Posterior vena cava (tissue), 2 donors: ENCODE measurements around the gene NGFR. TPM values are rescaled to one million over a fixed set of nuclear protein-coding genes. Genes with fewer than 3 reads are reported as not detected.

Experiments used
- DNase-seq: peaks from one replicate; pipeline ENCODE4 v3.0.0-alpha.2; 2020; ENCODE audit warnings: low spot score
- intact Hi-C, 2 donors: fragments of 100-400 bp; cut with DNase I; formaldehyde crosslinking; loops; one replicate each; pipeline versions ENCODE4 v1.14.1 to v1.14.2; 2022 to 2023
- total RNA-seq, 2 donors: library from RNA; stranded (reverse); fragmentation: NEBNext Ultra II Directional; extraction: Animal tissue kit (Norgen Biotek cat#: 25700); gene quantifications; one replicate each; pipeline ENCODE4 v1.2.1, GENCODE V29; 2021
- donor health status: DM: yes; HTN: yes; CAD: no.
- donor health status: DM: yes; HTN: yes; CAD: no.

NGFR gene
- total RNA-seq, 2 donors from 2014 or later, result 35.7 to 69.9 TPM

DNA sequence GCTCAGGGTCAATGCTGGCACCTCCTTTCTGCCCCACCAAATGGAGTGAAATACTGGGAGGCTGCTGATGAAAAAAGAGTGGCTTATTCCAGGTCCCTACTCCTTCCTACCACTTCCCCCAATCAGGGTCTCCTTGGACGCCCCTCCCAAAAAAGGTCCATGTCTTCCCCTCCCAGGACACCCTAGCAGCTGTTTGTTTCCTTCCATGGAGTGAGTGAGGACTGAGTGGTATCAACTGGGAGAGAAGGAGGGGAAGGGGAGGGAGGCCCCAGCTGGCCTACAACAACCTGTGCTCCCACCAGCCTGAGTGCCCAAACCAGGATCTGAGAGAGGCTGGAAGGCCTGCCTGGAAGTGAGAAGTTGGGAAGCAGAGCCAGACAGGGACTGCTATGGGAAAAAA lies 28.7 kb upstream of the NGFR start:
- DNase-seq, result no peak
- intact Hi-C loops, result no loop called here

DNA sequence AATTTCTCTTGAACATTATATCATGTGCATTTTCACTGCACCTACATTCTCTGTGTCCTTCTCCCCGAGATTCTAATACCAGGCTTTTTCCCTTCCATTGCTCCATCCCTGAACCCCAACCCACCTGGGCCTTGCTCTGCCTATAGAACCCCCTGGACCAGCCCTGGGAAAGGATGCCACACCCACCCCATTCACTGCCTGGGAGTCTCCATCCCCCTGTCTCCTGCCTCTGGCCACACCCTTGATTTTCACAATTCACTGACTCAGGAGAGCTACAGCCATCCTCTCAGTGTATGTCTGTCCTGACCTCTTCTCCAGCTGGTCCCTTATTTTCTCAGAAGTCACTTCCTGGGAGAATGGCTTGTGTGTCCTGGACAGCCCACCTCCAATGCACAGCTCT lies 27.9 kb upstream of the NGFR start:
- intact Hi-C loops, result no loop called here
- DNase-seq, result no peak

GRCh38 chr17:49468811-49469385 lies 26.2 kb upstream of the NGFR start:
- intact Hi-C loops, result no loop called here
- DNase-seq, result no peak

DNA sequence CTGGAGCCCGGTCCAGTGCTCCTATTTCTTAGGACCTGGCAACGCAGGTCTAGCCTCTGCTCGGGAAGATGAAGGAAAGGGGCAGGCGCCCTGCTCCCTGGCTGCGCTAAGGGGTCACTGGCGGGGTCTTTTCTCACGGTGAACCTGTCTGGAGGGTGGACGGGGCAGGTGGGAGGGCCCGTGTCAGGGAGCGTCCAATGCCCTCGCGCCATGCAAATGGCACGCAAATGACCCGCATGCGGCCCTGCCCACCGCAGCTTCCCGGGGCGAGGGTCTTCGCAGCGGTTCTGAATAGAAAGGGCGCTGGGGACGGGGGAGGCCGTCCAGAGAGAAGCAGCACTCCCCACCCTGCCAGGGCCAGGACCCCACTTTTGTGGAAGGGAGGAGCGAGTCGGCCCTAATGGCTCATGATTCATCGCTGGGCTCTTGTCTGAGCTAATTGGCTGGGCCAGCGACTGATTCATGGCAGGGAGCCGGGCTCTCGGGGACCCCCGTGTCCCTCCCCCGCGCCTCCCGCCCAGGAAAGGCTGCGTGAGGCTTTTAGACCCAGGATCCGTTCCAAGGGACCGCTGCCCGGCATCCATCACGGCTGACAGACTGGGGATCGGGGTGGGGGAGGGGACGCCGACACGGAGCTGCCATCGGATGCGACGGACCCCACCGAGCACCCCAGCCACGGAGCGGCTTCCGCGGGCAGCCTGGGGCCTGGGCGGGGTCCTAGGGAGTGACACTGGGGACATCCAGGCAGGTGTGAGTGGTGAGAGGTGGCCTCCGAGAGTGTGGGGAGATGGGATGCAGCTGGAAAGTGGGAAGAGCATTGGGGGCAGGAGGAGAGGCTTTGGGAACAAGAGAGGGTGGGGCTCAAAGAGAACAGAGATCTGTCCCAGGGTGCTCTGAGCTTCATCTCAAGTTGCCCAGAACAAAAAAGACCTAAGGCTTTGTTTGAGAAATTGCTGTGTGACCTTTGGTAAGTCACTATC lies 25.0 kb upstream of the NGFR start:
- DNase-seq, result no peak

DNA sequence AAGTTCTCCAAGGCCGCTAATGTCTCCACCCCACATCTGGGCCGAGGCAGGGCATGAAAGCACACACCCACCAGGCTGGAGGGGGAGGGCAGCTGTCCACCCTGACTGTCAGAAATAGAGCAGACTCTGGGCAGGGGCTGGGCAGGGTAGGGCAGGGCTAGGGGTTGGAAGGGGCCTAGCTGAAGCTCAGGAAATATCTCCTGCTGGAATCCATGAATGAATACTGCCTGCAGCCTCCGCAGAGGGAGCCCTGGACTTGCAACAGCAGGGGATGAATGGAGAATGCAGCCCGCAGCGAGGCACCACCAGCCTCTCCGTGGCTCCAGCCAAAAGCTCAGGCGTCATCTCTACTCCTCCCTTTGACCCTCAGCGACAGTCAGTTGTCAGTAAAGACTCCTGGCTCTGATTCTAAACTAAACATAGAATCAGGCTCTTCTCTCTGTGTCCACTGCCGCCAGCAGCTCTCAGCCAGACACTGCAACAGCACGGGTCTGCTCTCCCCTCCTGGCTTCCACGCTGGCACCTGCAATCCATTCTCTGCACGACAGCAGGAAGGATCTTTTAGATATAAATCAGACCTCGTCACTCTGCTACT lies 23.9 kb upstream of the NGFR start:
- no peak for DNase-seq
- intact Hi-C loops, result no loop called here

More for the DNA sequence above, 25.0 kb upstream of the NGFR start:
- intact Hi-C loops, result no loop called here

DNA sequence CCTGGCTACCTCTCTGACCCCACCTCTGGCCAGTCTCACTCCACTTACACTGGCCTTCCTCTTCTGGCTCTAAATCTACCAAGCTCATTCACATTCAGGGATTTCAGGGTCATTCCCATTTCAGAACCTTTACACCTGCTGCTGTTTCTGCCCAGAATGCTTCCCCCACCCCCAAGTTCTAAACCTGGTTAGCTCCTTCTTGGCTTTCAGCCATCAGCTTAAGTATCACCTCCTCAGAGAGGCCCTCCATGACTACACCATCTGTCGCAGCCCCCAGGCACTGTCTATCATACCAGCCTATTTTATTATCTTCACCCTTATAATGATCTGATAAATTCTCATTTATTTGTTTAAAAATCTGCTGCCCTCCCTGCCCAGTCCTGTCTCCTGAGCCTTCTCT lies 23.3 kb upstream of the NGFR start:
- no peak for DNase-seq
- intact Hi-C loops, result no loop called here

DNA sequence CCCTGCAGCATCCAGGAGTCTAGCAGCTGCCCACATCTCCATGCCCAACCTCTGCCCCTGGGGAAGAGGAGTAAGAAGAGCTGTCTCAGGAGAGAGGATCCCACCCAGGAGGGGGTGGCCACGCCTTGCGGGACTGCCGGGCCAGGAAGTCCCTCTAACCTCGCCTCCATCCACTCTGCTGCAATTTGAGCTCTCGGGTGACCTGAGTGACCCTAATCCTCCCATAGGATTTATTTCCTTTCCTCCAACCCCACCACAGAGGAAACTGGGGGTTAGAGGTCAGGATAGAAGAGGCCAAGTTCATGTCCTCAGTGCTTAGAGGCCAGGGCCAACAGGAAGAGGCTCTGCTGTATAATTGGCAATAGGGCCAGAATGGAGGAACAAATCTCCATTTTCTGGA lies 22.6 kb upstream of the NGFR start:
- intact Hi-C loops, result no loop called here
- no peak for DNase-seq

DNA sequence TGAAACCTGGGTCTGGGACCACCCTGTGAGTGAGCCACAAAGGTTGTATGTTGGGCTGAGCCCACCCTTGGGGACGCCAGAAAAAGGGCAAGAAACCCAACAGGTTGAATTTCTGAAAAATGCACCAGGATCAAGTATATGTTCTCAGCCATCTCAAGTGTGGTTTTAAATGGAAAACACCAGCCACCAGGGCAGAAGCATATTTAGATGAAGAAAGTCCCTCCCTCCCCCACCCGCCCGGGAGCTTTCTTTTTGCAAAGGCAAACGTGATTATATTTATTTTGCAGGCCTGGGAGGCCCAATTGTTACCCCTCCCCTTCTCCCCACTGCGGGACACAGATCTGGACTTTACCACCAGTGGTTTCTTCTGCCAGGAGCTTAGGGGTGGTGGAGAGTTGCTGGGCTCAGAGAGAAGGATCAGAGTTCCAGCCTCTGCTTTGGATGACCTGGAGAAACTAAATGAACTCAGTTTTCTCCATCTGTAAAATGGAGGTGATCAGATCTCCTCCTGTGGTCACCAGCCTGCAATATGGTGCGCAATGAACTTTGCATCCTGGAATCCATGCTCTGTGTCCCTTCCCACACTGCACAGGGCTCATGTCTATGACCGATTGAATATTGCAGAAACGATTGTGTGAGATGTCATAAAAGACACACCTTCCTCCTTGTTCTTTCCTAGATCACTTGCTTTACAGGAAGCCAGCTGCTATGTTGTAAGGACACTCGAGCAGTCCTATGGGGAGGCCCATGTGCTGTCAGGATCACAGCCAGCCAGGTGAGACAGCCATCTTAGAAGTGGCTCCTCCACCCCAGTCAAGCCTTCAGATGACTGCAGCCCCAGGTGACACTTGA lies 21.0 kb upstream of the NGFR start:
- intact Hi-C loops, result no loop called here
- no peak for DNase-seq

DNA sequence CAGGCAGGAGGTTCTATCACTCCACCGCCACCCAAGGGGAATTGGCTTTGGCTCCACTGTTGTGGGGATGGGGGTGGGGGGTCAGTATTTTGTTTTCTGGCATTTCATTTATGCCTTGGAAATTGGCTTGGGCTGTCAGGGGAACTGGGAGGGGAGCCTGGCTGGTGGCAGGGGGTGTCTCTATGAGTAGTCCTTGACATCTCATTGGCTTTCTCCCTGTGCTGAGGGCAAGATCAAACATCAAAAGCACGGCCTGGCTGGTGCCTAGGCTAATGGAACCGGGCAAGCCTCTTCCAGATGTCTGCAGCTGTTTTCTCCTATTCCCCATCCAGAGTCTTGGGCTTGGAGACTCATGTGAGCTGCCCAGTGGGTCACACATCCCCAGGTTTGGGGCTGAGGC lies 17.4 kb upstream of the NGFR start:
- DNase-seq, result no peak
- intact Hi-C loops, result no loop called here

- intact Hi-C loops, result no loop called here
- no peak for DNase-seq
Measured at GRCh38 chr17:49480836-49481615, 14.1 kb upstream of the NGFR start.

GRCh38 chr17:49482144-49482817 lies 12.8 kb upstream of the NGFR start:
- intact Hi-C loops, result no loop called here
- no peak for DNase-seq

DNA sequence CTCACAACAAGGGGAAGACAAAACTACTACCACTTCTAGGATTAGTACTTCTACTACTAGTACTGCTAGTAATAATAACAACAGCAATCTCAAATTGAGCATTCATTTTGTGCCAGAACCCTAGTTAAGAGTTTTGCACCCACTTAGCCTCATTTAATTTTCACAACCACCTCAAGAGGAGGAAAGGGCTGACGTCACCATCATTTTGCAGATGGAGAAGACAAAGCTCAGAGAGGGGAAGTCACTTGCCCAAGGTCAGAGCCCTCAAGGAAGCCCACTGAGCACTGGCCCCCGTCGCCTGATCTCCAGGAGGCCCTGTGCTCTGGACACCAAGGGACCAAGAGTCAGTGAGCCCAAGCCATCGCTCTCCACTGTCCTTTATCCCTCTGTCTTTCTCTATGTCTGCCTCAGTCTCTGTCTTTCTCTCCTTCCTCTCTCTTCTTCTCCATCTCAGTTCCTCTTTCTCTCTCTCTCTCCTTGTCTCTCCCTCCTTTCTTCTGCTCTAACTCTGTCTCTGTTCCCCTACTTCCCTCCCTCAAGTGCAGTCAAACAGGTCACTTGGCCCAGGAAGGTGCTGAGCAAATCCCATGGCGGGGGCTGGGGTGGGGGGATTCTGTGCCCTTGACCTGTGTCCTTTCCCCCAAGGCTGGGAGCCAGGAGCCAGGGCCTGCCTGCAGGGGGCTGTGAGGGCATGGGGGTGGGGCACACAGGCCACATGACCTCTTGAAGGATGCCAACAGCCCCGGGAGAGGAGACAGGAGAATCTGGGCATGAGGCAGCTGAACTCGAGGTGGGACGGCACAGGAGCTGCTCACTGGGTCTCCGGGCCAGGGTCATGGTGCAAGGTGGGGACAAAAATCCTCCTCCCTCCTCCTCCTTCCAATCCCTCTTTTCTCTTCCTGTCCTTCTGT lies 11.2 kb upstream of the NGFR start:
- intact Hi-C loops, result no loop called here
- no peak for DNase-seq

GRCh38 chr17:49484588-49484987 lies 10.5 kb upstream of the NGFR start:
- intact Hi-C loops, result no loop called here
- DNase-seq, result no peak

DNA sequence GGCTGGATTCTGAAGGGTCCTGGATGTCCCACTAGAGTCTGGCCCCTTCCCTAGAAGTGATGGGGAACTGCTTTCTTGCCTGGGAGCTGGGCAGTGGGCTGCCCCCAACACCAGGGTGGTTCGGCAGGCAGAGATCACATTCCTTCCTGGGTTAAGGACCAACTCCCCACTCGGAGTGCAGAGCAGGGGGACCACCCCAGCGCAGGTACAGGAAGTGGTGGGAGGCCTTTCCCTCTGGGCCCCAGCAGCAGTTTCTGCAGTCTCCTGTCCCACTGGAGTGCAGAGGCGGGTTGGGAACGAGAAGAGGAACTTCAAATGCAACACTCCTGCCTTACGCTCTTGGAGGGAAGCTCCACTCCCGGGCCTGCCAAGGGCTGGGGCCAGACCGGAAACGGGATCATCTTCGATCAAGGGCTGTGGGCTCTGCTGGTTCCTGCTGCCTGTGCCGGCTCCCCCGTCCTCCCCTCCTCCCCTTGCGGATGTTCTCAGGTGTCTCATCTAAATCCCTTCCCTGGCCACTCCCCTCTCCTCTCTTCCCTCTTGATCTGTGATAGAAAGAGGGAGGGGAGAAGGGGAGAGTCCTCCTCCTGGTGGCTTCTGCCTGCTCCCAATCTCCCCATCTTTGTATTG lies 9.0 kb upstream of the NGFR start:
- no peak for DNase-seq
- intact Hi-C loops, result no loop called here

- intact Hi-C loops, result no loop called here
- no peak for DNase-seq
Measured at GRCh38 chr17:49487183-49487582, 7.9 kb upstream of the NGFR start.

DNA sequence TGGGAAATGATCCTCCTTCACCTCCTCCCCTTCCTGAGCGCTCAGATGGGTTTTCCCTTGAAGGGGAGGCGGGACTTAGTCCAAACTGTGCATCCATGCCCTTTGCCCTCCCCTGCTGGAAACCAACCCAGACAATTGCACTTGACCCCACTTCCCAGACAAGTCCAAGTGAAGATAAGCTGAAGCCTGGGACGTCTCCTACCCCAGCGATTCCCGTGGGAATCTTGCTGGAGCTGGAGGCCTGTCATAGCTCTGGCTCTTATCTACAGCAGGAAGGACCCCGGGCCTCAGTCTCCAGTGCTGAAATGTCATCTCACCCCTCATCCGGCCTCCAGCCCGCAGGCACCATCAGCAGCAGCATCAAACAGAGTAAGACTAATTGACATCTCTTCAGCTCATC lies 6.5 kb upstream of the NGFR start:
- no peak for DNase-seq
- intact Hi-C loops, result no loop called here

- DNase-seq, result no peak
- intact Hi-C loops, result no loop called here
Measured at GRCh38 chr17:49489348-49489747, 5.7 kb upstream of the NGFR start.
